OCI-LY7 (cell line): ENCODE measurements around the gene ZNF367. TPM values are rescaled to one million over a fixed set of nuclear protein-coding genes. Genes with fewer than 3 reads are reported as not detected.
A peak's percentile ranks its signal among the peaks of the same experiment; 100 is the strongest.

Experiments
- BruUV-seq: library from RNA; stranded (reverse); fragments of 400-500 nt; replicated peaks from 2 replicates; lab custom pipeline; 2021; lab: Mats Ljungman, UMichigan
- CTCF ChIA-PET: fragments of 300-600 bp; sonication (Branson Sonifier 250); formaldehyde crosslinking; loops from one replicate; lab custom pipeline; 2022; ENCODE audit warnings: antibody characterized with exemption; ENCODE audit not compliant: unreplicated experiment; lab: Charles Lee
- POLR2A ChIA-PET: fragments of 300-600 bp; sonication (Branson Sonifier 250); formaldehyde crosslinking; loops from one replicate; lab custom pipeline; 2022; ENCODE audit warnings: antibody characterized with exemption; lab: Charles Lee
- DNase-seq: peaks from one replicate; pipeline ENCODE4 v3.0.0-alpha.2; 2015; ENCODE audit warnings: low spot score
- H2AFZ ChIP-seq: fragments of 200-600 bp; sonication (generic), shearing (Covaris generic); 2 replicates; pipeline ENCODE4 v1.6.1; 2014; ENCODE audit warnings: mild to moderate bottlenecking, antibody characterized with exemption, low read length, moderate library complexity
- H3K27ac ChIP-seq: fragments of 200-600 bp; sonication (generic); 2 replicates; pipeline ENCODE4 v1.5.1; 2014; ENCODE audit warnings: mixed run types, low read depth, mild to moderate bottlenecking, moderate library complexity, low read length, inconsistent platforms; ENCODE audit not compliant: poor library complexity, severe bottlenecking
- H3K36me3 ChIP-seq: fragments of 200-600 bp; sonication (generic); 2 replicates; pipeline ENCODE4 v1.6.1; 2014; ENCODE audit warnings: mild to moderate bottlenecking, antibody characterized with exemption, low read length, moderate library complexity, mixed read lengths; ENCODE audit not compliant: insufficient read depth
- H3K4me1 ChIP-seq: fragments of 200-600 bp; sonication (generic); 2 replicates; pipeline ENCODE4 v1.5.1; 2014; ENCODE audit warnings: mild to moderate bottlenecking, low read length; ENCODE audit not compliant: insufficient read depth, poor library complexity, severe bottlenecking
- H3K4me2 ChIP-seq: fragments of 200-600 bp; sonication (generic); 2 replicates; pipeline ENCODE4 v1.6.1; 2014; ENCODE audit warnings: mild to moderate bottlenecking, low read length
- H3K4me3 ChIP-seq: fragments of 200-600 bp; sonication (generic); 2 replicates; pipeline ENCODE4 v1.5.1; 2014; ENCODE audit warnings: mild to moderate bottlenecking, low read depth, low read length; ENCODE audit not compliant: poor library complexity, severe bottlenecking
- H3K79me2 ChIP-seq: fragments of 200-600 bp; sonication (generic); 2 replicates; pipeline ENCODE4 v1.6.1; 2016; ENCODE audit warnings: low read depth, mild to moderate bottlenecking, low read length, moderate library complexity, mixed read lengths; ENCODE audit not compliant: insufficient read depth
- H3K9me2 ChIP-seq: fragments of 200-600 bp; sonication (generic); 2 replicates; pipeline ENCODE4 v1.6.1; 2016; ENCODE audit warnings: mild to moderate bottlenecking, low read length, mixed read lengths; ENCODE audit not compliant: insufficient read depth
- H3K9me3 ChIP-seq: fragments of 200-600 bp; sonication (generic); 2 replicates; pipeline ENCODE4 v1.6.1; 2014; ENCODE audit warnings: mild to moderate bottlenecking, mixed run types, low read length, mixed read lengths
- H4K20me1 ChIP-seq: fragments of 200-600 bp; sonication (generic); 2 replicates; pipeline ENCODE4 v1.6.1; 2014; ENCODE audit warnings: mild to moderate bottlenecking, antibody characterized with exemption, low read length, moderate library complexity, mixed read lengths; ENCODE audit not compliant: insufficient read depth
- CTCF ChIP-seq: fragments of 200-600 bp; sonication (generic); conservative IDR thresholded peaks from 2 replicates; pipeline ENCODE4 v1.5.1; 2014; ENCODE audit warnings: mild to moderate bottlenecking, antibody characterized with exemption, low read length, moderate library complexity, mixed read lengths
- EZH2phosphoT487 ChIP-seq: fragments of 200-600 bp; sonication (generic); IDR thresholded peaks from 2 replicates; pipeline ENCODE4 v1.6.1; 2018; ENCODE audit warnings: low read depth, borderline replicate concordance, mild to moderate bottlenecking, mixed run types, antibody characterized with exemption, low read length, moderate library complexity, mixed read lengths
- intact Hi-C: fragments of 100-400 bp; cut with micrococcal nuclease; formaldehyde crosslinking; loops from one replicate; pipeline ENCODE4 v1.10.0; 2022; ENCODE audit not compliant: unreplicated experiment
- total RNA-seq, 2 experiments: library from RNA; depleted of rRNA in 1 of 2; stranded (reverse); fragments of >200 nt in 1 of 2; shearing (Covaris generic) in 1 of 2; gene quantifications; 2 replicates each; pipeline ENCODE4 v1.2.3, GENCODE V29; 2014 to 2022

ZNF367 gene
- total RNA-seq, 2 experiments from 2014 or later = 24.6 to 35.1 TPM

GRCh38 chr9:96412174-96412913 is 5.8 kb downstream of the ZNF367 start:
- peak overlapping the region; percentile 88 for H3K27ac ChIP-seq
- H3K9me3 ChIP-seq = no peaks in the 10 kb centered on the region
- H3K36me3 ChIP-seq = peaks cover 79% of the 10 kb centered on the region
- no peak for DNase-seq
- H3K4me3 ChIP-seq = no peak overlapping the region
- CTCF ChIA-PET = no interaction called here
- POLR2A ChIA-PET = interaction anchor here (0.7 to 1.2 kb wide), 2 partner anchors 37 to 47 kb away, joined by 3 read pairs; partner anchors contain the start of gene HABP4
- no peak overlapping the region for H2AFZ ChIP-seq
- peaks cover 43% of the 10 kb centered on the region for H4K20me1 ChIP-seq
- peak overlapping the region; percentile 97 for H3K4me2 ChIP-seq
- peaks cover 56% of the 10 kb centered on the region for H3K4me1 ChIP-seq
- no peaks in the 10 kb centered on the region for H3K9me2 ChIP-seq
- TF ChIP-seq EZH2phosphoT487 = no peak
- TF ChIP-seq CTCF = no peak
- intact Hi-C loops = loop anchor here (10.0 kb wide), 1 partner anchor 1222 kb away; the partner anchor contains the start of genes NCBP1 and TSTD2
- no TSS peak for BruUV-seq
- peaks cover 97% of the 10 kb centered on the region for H3K79me2 ChIP-seq

- intact Hi-C loops = loop anchor here (10.0 kb wide), 1 partner anchor 1224 kb away; the partner anchor contains the start of genes NCBP1 and TSTD2
- CTCF ChIA-PET = no interaction called here
These were observed 6.9 kb downstream of the ZNF367 start for GRCh38 chr9:96411129-96411838.

More at GRCh38 chr9:96411129-96411838, 6.9 kb downstream of the ZNF367 start:
- DNase-seq = no peak
- no TSS peak for BruUV-seq
- no peak overlapping the region for H2AFZ ChIP-seq
- peaks cover 99% of the 10 kb centered on the region for H3K79me2 ChIP-seq
- peaks cover 36% of the 10 kb centered on the region for H4K20me1 ChIP-seq
- no peak overlapping the region for H3K27ac ChIP-seq
- peaks cover 55% of the 10 kb centered on the region for H3K4me1 ChIP-seq
- no peak for TF ChIP-seq EZH2phosphoT487
- TF ChIP-seq CTCF = no peak
- no peaks in the 10 kb centered on the region for H3K9me3 ChIP-seq
- POLR2A ChIA-PET = no interaction called here
- no peak overlapping the region for H3K4me2 ChIP-seq
- no peaks in the 10 kb centered on the region for H3K9me2 ChIP-seq
- H3K4me3 ChIP-seq = no peak overlapping the region
- peaks cover 78% of the 10 kb centered on the region for H3K36me3 ChIP-seq
